H1 (cell line): Measurements from ENCODE around the gene SRRT. TPM values are rescaled to one million over a fixed set of nuclear protein-coding genes. Genes with fewer than 3 reads are reported as not detected.
A peak's percentile ranks its signal among the peaks of the same experiment; 100 is the strongest.

ENCODE experiments used
- KDM4A ChIP-seq: IDR thresholded peaks from one replicate; pipeline ENCODE4 v1.7.1; 2012; ENCODE audit warnings: low read depth, mild to moderate bottlenecking, moderate library complexity, low read length, inconsistent platforms; ENCODE audit not compliant: severe bottlenecking
- TAF1 ChIP-seq: IDR thresholded peaks from 2 replicates; pipeline ENCODE4 v1.6.1; 2011; ENCODE audit warnings: mild to moderate bottlenecking, low read depth, low read length
- polyA plus RNA-seq, 7 experiments: library from polyadenylated mRNA; depleted of rRNA in 3 of 7; stranded (reverse) in 5 of 7; unstranded in 2 of 7; fragments of >200 nt in 5 of 7; fragments of 200-250 nt in 2 of 7; gene quantifications; 1 replicate in 5 of 7; 2 replicates in 1 of 7; 4 replicates in 1 of 7; pipeline versions ENCODE4 v1.2.1 to v1.2.3, GENCODE V29; 2011 to 2013; ENCODE audit warnings: missing spikeins in 2 of 7, mixed read lengths in 2 of 7
- total RNA-seq: library from RNA; stranded (reverse); fragmentation: NEBNext Ultra II Directional; extraction: Animal tissue kit (Norgen Biotek cat#: 25700); gene quantifications from 2 replicates; pipeline ENCODE4 v1.2.1, GENCODE V29; 2021

SRRT gene
- total and polyA plus RNA-seq, 2 of the 8 experiments (the other 6 are each of a cell fraction or from before 2014, with no cell fraction given) = 66.7 to 237 TPM

GRCh38 chr7:100825751-100826513 lies 49.0 kb upstream of the SRRT start (continued):
- TF ChIP-seq KDM4A (no peak), TAF1 (0 out of 2 replicates have a peak, but pooled peaks have one; percentile 8)
